Pancreas (tissue), 10 donors: ENCODE data around the gene NSG2. TPM values are rescaled to one million over a fixed set of nuclear protein-coding genes. Genes with fewer than 3 reads are reported as not detected.

Experiments
- ATAC-seq, 4 donors: fragments of 200-7000 bp; cut with Tn5 transposase; one replicate each; pipeline versions ENCODE4 v1.8.0 to v1.9.1; 2020; ENCODE audit warnings: mild to moderate bottlenecking in 4 of 4, moderate library complexity in 4 of 4
- DNase-seq, 6 donors: peaks; one replicate each; pipeline ENCODE4 v3.0.0-alpha.2; 2020
- FAIRE-seq: peaks from 2 replicates; lab custom pipeline; 2012; peaks lifted over from hg19 to GRCh38; lab: Jason Lieb, UNC
- H3K27ac ChIP-seq, 4 donors: fragments of 200-600 bp; sonication (generic); 1 replicate in 3 of 4; 2 replicates in 1 of 4; pipeline versions ENCODE4 v1.5.0 to v1.8.0; 2020
- H3K27me3 ChIP-seq, 4 donors: fragments of 200-600 bp; one replicate each; pipeline ENCODE4 v1.8.0; 2021
- H3K36me3 ChIP-seq, 3 donors: fragments of 200-600 bp; sonication (generic) in 1 of 3; one replicate each; pipeline versions ENCODE4 v1.5.0 to v1.8.0; 2020 to 2021
- H3K4me1 ChIP-seq, 3 donors: fragments of 200-600 bp; one replicate each; pipeline ENCODE4 v1.8.0; 2021
- H3K4me3 ChIP-seq, 4 donors: fragments of 200-600 bp; sonication (generic) in 2 of 4; one replicate each; pipeline versions ENCODE4 v1.5.0 to v1.8.0; 2020 to 2021
- H3K9me3 ChIP-seq, 4 donors: fragments of 200-600 bp; one replicate each; pipeline ENCODE4 v1.8.0; 2021
- WGBS, 2 donors: extraction: QIAGEN DNeasy Blood & Tissue Kit; methylation state at CpG; one replicate each; pipeline ENCODE4 v1.1.7; 2013; 5-methylcytosine and 5-hydroxymethylcytosine counted together
- intact Hi-C, 3 donors: fragments of 100-400 bp; cut with DNase I; formaldehyde crosslinking; loops; one replicate each; pipeline versions ENCODE4 v1.11.1 to v1.14.2; 2022
- polyA plus RNA-seq, 2 donors: library from polyadenylated mRNA; stranded (reverse); fragments of 200-250 nt; gene quantifications; one replicate each; pipeline ENCODE4 v1.2.3, GENCODE V29; 2013
- total RNA-seq, 6 donors: library from RNA; stranded (reverse); fragmentation: NEBNext Ultra II Directional in 4 of 6; extraction: Animal tissue kit (Norgen Biotek cat#: 25700) in 4 of 6; gene quantifications; one replicate each; pipeline versions ENCODE4 v1.2.1 to v1.2.4, GENCODE V29; 2021 to 2023
- TF ChIP-seq, protein P1 (sequence below), 4 donors: fragments of 200-600 bp; sonication (generic) in 3 of 4; IDR thresholded peaks; one replicate each; pipeline versions ENCODE4 v1.5.0 to v1.8.0; 2021; ENCODE audit warnings: antibody characterized with exemption in 4 of 4
- donor health status: healthy with polysubstance abuse.
- donor health status: DM: no; HTN: no; CAD: no; lungs with moderate emphysema.
- donor health status: DM: no; HTN: no; CAD: no.
- donor health status: control.
- donor health status: control.
- donor health status: Bipolar disorder and iron deficiency.
- donor health status: DM: yes; HTN: yes; CAD: no.
- donor health status: DM: no; HTN: no; CAD: no.
- donor health status: DM: no; HTN: no; CAD: no.
- donor health status: DM: yes; HTN: yes; CAD: no.

The NSG2 gene
- total and polyA plus RNA-seq, 8 donors, result 0.19 to 3.5 (median 0.45) TPM

GRCh38 chr5:174022384-174023095, 23.0 kb upstream of the NSG2 start:
- Histone ChIP-seq H3K4me3 (no peak overlapping the region), H3K27me3 (no peaks in the 10 kb centered on the region), H3K27ac (no peak overlapping the region), H3K9me3 (no peaks in the 10 kb centered on the region), H3K36me3 (no peaks in the 10 kb centered on the region), H3K4me1 (no peaks in the 10 kb centered on the region)
- FAIRE-seq (no peak), ATAC-seq (no peak), DNase-seq (no peak)
- TF ChIP-seq, protein P1, sequence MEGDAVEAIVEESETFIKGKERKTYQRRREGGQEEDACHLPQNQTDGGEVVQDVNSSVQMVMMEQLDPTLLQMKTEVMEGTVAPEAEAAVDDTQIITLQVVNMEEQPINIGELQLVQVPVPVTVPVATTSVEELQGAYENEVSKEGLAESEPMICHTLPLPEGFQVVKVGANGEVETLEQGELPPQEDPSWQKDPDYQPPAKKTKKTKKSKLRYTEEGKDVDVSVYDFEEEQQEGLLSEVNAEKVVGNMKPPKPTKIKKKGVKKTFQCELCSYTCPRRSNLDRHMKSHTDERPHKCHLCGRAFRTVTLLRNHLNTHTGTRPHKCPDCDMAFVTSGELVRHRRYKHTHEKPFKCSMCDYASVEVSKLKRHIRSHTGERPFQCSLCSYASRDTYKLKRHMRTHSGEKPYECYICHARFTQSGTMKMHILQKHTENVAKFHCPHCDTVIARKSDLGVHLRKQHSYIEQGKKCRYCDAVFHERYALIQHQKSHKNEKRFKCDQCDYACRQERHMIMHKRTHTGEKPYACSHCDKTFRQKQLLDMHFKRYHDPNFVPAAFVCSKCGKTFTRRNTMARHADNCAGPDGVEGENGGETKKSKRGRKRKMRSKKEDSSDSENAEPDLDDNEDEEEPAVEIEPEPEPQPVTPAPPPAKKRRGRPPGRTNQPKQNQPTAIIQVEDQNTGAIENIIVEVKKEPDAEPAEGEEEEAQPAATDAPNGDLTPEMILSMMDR (IDR thresholded peaks at IDR 0.05), result no peak
- intact Hi-C loops, result no loop called here
- 66 to 74% methylated on average over 4 of the region's 4 CpGs for WGBS, 2 donors

- H3K4me3 ChIP-seq, result no peak overlapping the region
- ATAC-seq (no peak), FAIRE-seq (no peak), DNase-seq (no peak)
- no peaks in the 10 kb centered on the region for H3K4me1 ChIP-seq
- no peaks in the 10 kb centered on the region for H3K9me3 ChIP-seq
- no peaks in the 10 kb centered on the region for H3K27me3 ChIP-seq
- no peaks in the 10 kb centered on the region for H3K36me3 ChIP-seq
- H3K27ac ChIP-seq, result no peak overlapping the region
- WGBS, 2 donors, result 63 to 72% methylated on average over 2 of the region's 2 CpGs
- intact Hi-C loops, result no loop called here
- TF ChIP-seq, protein P1 (IDR thresholded peaks at IDR 0.05), result no peak
Observed at GRCh38 chr5:174030286-174030685, 15.2 kb upstream of the NSG2 start.

DNA sequence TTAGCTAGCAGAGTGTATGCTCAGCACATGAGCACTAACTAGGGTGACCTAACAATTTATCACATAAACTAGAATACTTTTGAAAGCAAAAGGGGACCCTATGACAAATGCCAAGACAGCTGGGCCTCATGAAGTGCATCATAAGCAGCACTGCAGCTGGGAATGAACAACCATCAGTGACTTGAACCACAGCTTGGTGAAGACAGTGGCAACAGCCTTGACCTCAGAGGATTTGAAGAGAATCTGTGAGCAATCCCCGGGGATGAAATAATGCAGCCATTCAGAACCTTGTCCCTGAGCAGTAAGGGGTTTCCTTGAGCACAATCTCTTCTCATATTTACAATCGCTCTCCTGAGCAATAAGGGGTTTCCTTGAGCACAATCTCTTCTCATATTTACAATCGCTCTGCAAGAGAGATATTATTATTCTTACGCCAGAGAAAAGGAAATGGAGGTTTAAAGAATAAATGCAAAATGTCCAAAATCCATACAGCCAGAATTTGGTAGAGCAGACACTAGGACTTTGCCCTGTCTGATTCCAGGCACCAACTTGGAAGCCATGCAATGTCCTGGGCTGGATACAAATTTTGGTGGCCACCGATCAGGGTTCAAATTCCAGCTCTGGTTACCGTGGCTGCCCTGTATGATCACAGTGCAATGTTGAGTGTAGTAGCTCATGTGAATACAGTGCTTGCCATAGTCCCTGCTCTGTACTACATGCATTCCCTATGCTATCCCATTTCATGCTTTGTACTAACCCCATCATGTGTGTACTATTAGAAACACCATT, 846 bp upstream of the NSG2 start:
- ATAC-seq (no peak), DNase-seq (no peak), FAIRE-seq (no peak)
- no peaks in the 10 kb centered on the region for H3K36me3 ChIP-seq
- peaks cover 0 to 6% (median 0%) of the 10 kb centered on the region in 4 donors for H3K27me3 ChIP-seq
- no peaks in the 10 kb centered on the region for H3K4me1 ChIP-seq
- intact Hi-C loops, result loop anchor here in 2 of 3 donors (5.0 kb wide), 1 partner anchor 268 kb away; no protein-coding TSS in a partner anchor
- no peak overlapping the region for H3K4me3 ChIP-seq
- WGBS, 2 donors, result 33 to 42% methylated on average over 6 of the region's 6 CpGs
- H3K9me3 ChIP-seq, result no peaks in the 10 kb centered on the region
- TF ChIP-seq, protein P1 (IDR thresholded peaks at IDR 0.05), result no peak
- no peak overlapping the region for H3K27ac ChIP-seq

- TF ChIP-seq, protein P1 (IDR thresholded peaks at IDR 0.05), result no peak
- ATAC-seq (no peak), DNase-seq (no peak), FAIRE-seq (no peak)
- Histone ChIP-seq H3K4me3 (no peak overlapping the region), H3K9me3 (no peaks in the 10 kb centered on the region), H3K27me3 (peaks cover 0 to 5% (median 0%) of the 10 kb centered on the region in 4 donors), H3K36me3 (no peaks in the 10 kb centered on the region), H3K27ac (no peak overlapping the region), H3K4me1 (no peaks in the 10 kb centered on the region)
- WGBS, 2 donors, result 53 to 81% methylated on average over 5 of the region's 5 CpGs
- intact Hi-C loops, result loop anchor here in 2 of 3 donors (5.0 kb wide), 1 partner anchor 266 kb away; no protein-coding TSS in a partner anchor
Observed at GRCh38 chr5:174046558-174046957, 1.1 kb downstream of the NSG2 start.
